Neuronal stem cell (in vitro differentiated cells): ENCODE data around the gene MTUS2.

ENCODE experiments used
- DNase-seq: peaks from one replicate; pipeline ENCODE4 v3.0.0-alpha.2; 2013; ENCODE audit warnings: low spot score
- H2AFZ ChIP-seq: one replicate; pipeline ENCODE4 v1.6.1; 2013; ENCODE audit warnings: mild to moderate bottlenecking, low read length, inconsistent platforms
- H2AK5ac ChIP-seq: 2 replicates; pipeline ENCODE4 v1.6.1; 2013; ENCODE audit warnings: low read depth, mild to moderate bottlenecking, inconsistent platforms, low read length, moderate library complexity, mixed read lengths
- H2BK120ac ChIP-seq: 2 replicates; pipeline ENCODE4 v1.6.1; 2013; ENCODE audit warnings: low read depth, mild to moderate bottlenecking, inconsistent platforms, low read length, moderate library complexity, mixed read lengths
- H2BK12ac ChIP-seq: one replicate; pipeline ENCODE4 v1.6.1; 2013; ENCODE audit warnings: low read length, inconsistent platforms
- H2BK15ac ChIP-seq: 2 replicates; pipeline ENCODE4 v1.6.1; 2013; ENCODE audit warnings: mild to moderate bottlenecking, low read length, inconsistent platforms, mixed read lengths
- H2BK5ac ChIP-seq: one replicate; pipeline ENCODE4 v1.6.1; 2013; ENCODE audit warnings: inconsistent platforms, mild to moderate bottlenecking, low read length, moderate library complexity
- H3K14ac ChIP-seq: one replicate; pipeline ENCODE4 v1.6.1; 2013; ENCODE audit warnings: low read length, inconsistent platforms
- H3K18ac ChIP-seq: 2 replicates; pipeline ENCODE4 v1.6.1; 2013; ENCODE audit warnings: low read length, inconsistent platforms
- H3K23ac ChIP-seq: 2 replicates; pipeline ENCODE4 v1.6.1; 2013; ENCODE audit warnings: low read depth, mild to moderate bottlenecking, mixed read lengths, low read length, inconsistent platforms; ENCODE audit not compliant: poor library complexity
- H3K27ac ChIP-seq: replicated peaks from 3 replicates; pipeline ENCODE4 v1.5.1; 2013; ENCODE audit warnings: low read length, inconsistent platforms
- H3K27me3 ChIP-seq, 3 experiments: 2 replicates each; pipeline ENCODE4 v1.6.1; 2013; ENCODE audit warnings: low read length in 3 of 3, mild to moderate bottlenecking in 2 of 3, inconsistent platforms in 1 of 3, low read depth in 1 of 3, mixed read lengths in 1 of 3, moderate library complexity in 1 of 3; ENCODE audit not compliant: control insufficient read depth in 3 of 3, insufficient read depth in 3 of 3
- H3K36me3 ChIP-seq, 2 donors: replicated peaks in 1 of 2; 2 replicates each; pipeline ENCODE4 v1.6.1; 2013; ENCODE audit warnings: low read length in 2 of 2; ENCODE audit not compliant: control insufficient read depth in 2 of 2, insufficient read depth in 2 of 2
- H3K4ac ChIP-seq: 2 replicates; pipeline ENCODE4 v1.6.1; 2013; ENCODE audit warnings: inconsistent platforms, mild to moderate bottlenecking, low read length, moderate library complexity
- H3K4me1 ChIP-seq, 2 donors: 1 replicate in 1 of 2; 2 replicates in 1 of 2; pipeline ENCODE4 v1.6.1; 2013; ENCODE audit warnings: low read length in 2 of 2, low read depth in 1 of 2; ENCODE audit not compliant: control insufficient read depth in 2 of 2, insufficient read depth in 1 of 2
- H3K4me2 ChIP-seq: one replicate; pipeline ENCODE4 v1.6.1; 2013; ENCODE audit warnings: mild to moderate bottlenecking, low read length, inconsistent platforms; ENCODE audit not compliant: insufficient read depth, poor library complexity, severe bottlenecking
- H3K4me3 ChIP-seq, 2 donors: 2 replicates each; pipeline ENCODE4 v1.5.1; 2013; ENCODE audit warnings: low read length in 2 of 2, mild to moderate bottlenecking in 2 of 2, inconsistent platforms in 1 of 2, moderate library complexity in 1 of 2
- H3K79me1 ChIP-seq: one replicate; pipeline ENCODE4 v1.6.1; 2013; ENCODE audit warnings: low read depth, mild to moderate bottlenecking, inconsistent platforms, low read length, moderate library complexity
- H3K9ac ChIP-seq: one replicate; pipeline ENCODE4 v1.6.1; 2013; ENCODE audit warnings: mild to moderate bottlenecking, low read depth, low read length, inconsistent platforms; ENCODE audit not compliant: poor library complexity
- H3K9me3 ChIP-seq, 2 donors: replicated peaks in 1 of 2; 2 replicates each; pipeline versions ENCODE3 to v1.6.1; 2013; ENCODE audit warnings: low read length in 2 of 2, mild to moderate bottlenecking in 2 of 2, inconsistent platforms in 1 of 2, low read depth in 1 of 2, mixed read lengths in 1 of 2, moderate library complexity in 1 of 2; ENCODE audit not compliant: control insufficient read depth in 2 of 2, insufficient read depth in 1 of 2
- H4K8ac ChIP-seq: one replicate; pipeline ENCODE4 v1.6.1; 2013; ENCODE audit warnings: low read depth, mild to moderate bottlenecking, inconsistent platforms, low read length, moderate library complexity
- H4K91ac ChIP-seq: one replicate; pipeline ENCODE4 v1.6.1; 2013; ENCODE audit warnings: low read length, low read depth, mild to moderate bottlenecking, inconsistent platforms; ENCODE audit not compliant: poor library complexity
- WGBS, 2 donors: extraction: QIAGEN DNeasy Blood & Tissue Kit; methylation state at CpG; one replicate each; pipeline ENCODE4 v1.1.7; 2013; ENCODE audit warnings: missing lambda C conversion rate in 2 of 2, mixed read lengths in 1 of 2; ENCODE audit not compliant: insufficient read length in 2 of 2, insufficient replicate concordance in 1 of 2; ENCODE audit errors: extremely low coverage in 2 of 2; 5-methylcytosine and 5-hydroxymethylcytosine counted together

The MTUS2 gene

DNA sequence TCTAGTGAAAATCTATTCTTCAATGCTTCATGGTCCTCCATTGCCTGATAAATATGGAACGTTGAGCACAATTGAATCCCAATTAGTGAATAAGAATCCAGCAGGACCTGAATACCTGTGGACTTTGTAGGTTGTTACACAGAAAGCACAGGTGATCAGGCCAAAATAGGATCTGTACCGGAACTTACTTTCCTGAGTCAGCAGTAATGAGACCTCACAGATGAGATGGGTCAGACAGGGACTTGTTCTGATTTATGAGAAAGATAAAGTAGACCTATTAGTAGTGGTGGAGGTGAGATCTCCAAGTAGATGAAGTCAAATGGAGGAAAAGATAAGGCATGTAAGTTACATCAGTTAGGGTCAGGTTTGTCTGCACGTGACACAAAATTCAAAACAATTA, 351.1 kb downstream of the MTUS2 start:
- Histone ChIP-seq H3K27ac (no peak overlapping the region), H4K8ac (no peak overlapping the region), H2BK5ac (no peak overlapping the region), H2BK12ac (no peak overlapping the region), H3K18ac (no peak overlapping the region), H3K4me2 (no peak overlapping the region), H3K27me3 (no peaks in the 10 kb centered on the region), H2AFZ (no peak overlapping the region), H3K4me1 (no peaks in the 10 kb centered on the region), H2BK15ac (no peak overlapping the region), H2BK120ac (no peak overlapping the region), H4K91ac (no peak overlapping the region), H3K14ac (no peak overlapping the region), H3K79me1 (no peaks in the 10 kb centered on the region), H3K9me3 (no peaks in the 10 kb centered on the region), H3K36me3 (no peaks in the 10 kb centered on the region), H3K23ac (no peak overlapping the region), H3K4ac (no peak overlapping the region), H3K4me3 (no peak overlapping the region), H3K9ac (no peak overlapping the region), H2AK5ac (no peak overlapping the region)
- DNase-seq, result no peak
- WGBS, 2 donors, result no CpG with 5 or more reads among the region's 3 CpGs

DNA sequence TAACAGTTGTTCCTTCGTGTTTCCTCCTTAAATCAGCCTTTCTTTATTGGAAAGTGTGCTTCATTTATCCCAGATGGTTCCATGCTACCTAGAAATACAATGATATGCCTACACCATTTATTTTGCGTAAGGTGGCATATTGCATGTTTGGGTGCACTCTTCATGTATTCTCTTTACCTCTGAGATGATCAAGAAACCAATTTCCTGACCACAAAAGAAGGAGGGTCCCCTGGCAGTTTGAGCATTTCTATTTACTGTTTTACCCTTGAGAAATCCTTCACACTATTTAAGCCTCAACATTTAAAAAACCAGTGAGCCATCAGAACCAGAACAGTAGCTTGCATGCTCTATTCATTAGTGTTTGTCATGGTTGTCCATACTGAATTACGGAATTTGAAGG, 354.0 kb downstream of the MTUS2 start:
- H3K36me3 ChIP-seq, result no peaks in the 10 kb centered on the region
- H4K91ac ChIP-seq, result no peak overlapping the region
- H2BK12ac ChIP-seq, result no peak overlapping the region
- H3K9me3 ChIP-seq, result no peaks in the 10 kb centered on the region
- no peak overlapping the region for H3K18ac ChIP-seq
- no peak overlapping the region for H2BK15ac ChIP-seq
- H4K8ac ChIP-seq, result no peak overlapping the region
- no CpG with 5 or more reads among the region's 3 CpGs for WGBS, 2 donors
- H3K9ac ChIP-seq, result no peak overlapping the region
- no peak overlapping the region for H2BK5ac ChIP-seq
- DNase-seq, result no peak
- H3K27ac ChIP-seq, result no peak overlapping the region
- H2AFZ ChIP-seq, result no peak overlapping the region
- H3K27me3 ChIP-seq, result no peaks in the 10 kb centered on the region
- H3K4me1 ChIP-seq, result no peaks in the 10 kb centered on the region
- no peak overlapping the region for H2AK5ac ChIP-seq
- no peak overlapping the region for H3K23ac ChIP-seq
- no peak overlapping the region for H3K4me2 ChIP-seq
- no peak overlapping the region for H3K4me3 ChIP-seq
- H3K79me1 ChIP-seq, result no peaks in the 10 kb centered on the region
- H3K4ac ChIP-seq, result no peak overlapping the region
- H3K14ac ChIP-seq, result no peak overlapping the region
- no peak overlapping the region for H2BK120ac ChIP-seq

DNA sequence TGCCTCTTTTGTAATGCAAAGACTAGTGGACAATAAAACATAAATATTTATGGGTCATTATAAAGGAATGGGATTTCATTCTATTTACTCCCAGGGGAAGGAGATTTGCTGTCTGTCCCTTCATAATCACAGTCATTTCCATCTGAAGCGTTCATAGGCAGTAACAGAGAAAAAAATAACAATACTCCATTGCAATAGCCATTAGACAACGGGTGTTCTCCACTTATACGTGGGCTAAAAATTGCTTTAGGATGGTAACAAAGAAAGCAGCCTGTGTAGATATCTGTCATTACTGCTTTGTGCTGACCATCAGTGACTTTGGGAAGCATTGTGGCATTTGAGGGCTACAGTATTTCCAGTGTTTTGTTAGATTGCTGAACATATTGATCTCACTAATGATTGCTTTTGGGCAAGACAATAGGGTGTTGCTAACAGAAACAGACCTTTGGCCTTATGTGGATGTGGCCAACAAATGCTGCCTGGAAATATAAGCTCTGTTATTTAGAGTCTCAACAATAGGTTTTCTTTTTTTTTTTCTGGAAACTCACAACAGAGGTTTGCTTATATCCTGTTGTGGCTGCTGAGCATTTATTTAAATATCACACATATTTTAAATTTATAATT, 355.2 kb downstream of the MTUS2 start:
- H3K4me1 ChIP-seq, result no peaks in the 10 kb centered on the region
- no peak overlapping the region for H3K4me2 ChIP-seq
- H2BK5ac ChIP-seq, result no peak overlapping the region
- no peak overlapping the region for H3K9ac ChIP-seq
- H2AFZ ChIP-seq, result no peak overlapping the region
- H4K91ac ChIP-seq, result no peak overlapping the region
- H3K27me3 ChIP-seq, result no peaks in the 10 kb centered on the region
- H3K4ac ChIP-seq, result no peak overlapping the region
- no peak overlapping the region for H3K14ac ChIP-seq
- H3K23ac ChIP-seq, result no peak overlapping the region
- no peak overlapping the region for H2AK5ac ChIP-seq
- WGBS, 2 donors, result no CpG with 5 or more reads among the region's 3 CpGs
- H2BK12ac ChIP-seq, result no peak overlapping the region
- no peak overlapping the region for H3K27ac ChIP-seq
- no peak overlapping the region for H3K4me3 ChIP-seq
- no peak overlapping the region for H2BK120ac ChIP-seq
- no peak overlapping the region for H4K8ac ChIP-seq
- H3K36me3 ChIP-seq, result no peaks in the 10 kb centered on the region
- no peaks in the 10 kb centered on the region for H3K79me1 ChIP-seq
- no peak for DNase-seq
- H2BK15ac ChIP-seq, result no peak overlapping the region
- H3K18ac ChIP-seq, result no peak overlapping the region
- H3K9me3 ChIP-seq, result no peaks in the 10 kb centered on the region

DNA sequence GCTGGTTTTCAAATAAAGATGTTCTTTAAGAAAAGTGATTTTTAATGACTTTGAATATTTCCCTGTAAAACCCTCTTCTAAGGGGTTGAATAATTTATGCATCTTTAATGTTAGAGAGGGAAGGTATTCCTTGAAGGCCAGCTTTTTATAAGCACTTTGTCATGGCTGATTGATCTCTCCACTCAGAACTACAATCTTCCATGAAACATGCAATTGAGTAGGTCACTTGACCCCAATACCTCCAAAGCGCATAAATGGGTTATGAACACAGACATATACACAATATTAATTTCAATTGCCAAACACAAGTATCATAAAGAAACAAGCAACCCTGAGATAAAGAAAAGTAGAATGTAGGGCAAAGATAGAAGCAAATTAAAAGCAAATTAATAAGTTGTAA, 359.9 kb downstream of the MTUS2 start:
- Histone ChIP-seq H2BK12ac (no peak overlapping the region), H3K4ac (no peak overlapping the region), H4K91ac (no peak overlapping the region), H3K4me1 (no peaks in the 10 kb centered on the region), H2AK5ac (no peak overlapping the region), H2BK5ac (no peak overlapping the region), H2AFZ (no peak overlapping the region), H2BK120ac (no peak overlapping the region), H3K23ac (no peak overlapping the region), H4K8ac (no peak overlapping the region), H3K79me1 (no peaks in the 10 kb centered on the region), H3K14ac (no peak overlapping the region), H3K18ac (no peak overlapping the region), H3K27me3 (no peaks in the 10 kb centered on the region), H3K27ac (no peak overlapping the region), H3K9me3 (peaks cover 0 to 7% of the 10 kb centered on the region in 2 donors), H3K36me3 (no peaks in the 10 kb centered on the region), H2BK15ac (no peak overlapping the region), H3K9ac (no peak overlapping the region), H3K4me2 (no peak overlapping the region), H3K4me3 (no peak overlapping the region)
- WGBS, 2 donors, result no CpG with 5 or more reads among the region's 1 CpG
- DNase-seq, result no peak
